DND-41 (cell line): ENCODE measurements around the gene PCNA.

Experiments used
- ATAC-seq: fragments of 200-7000 bp; cut with Tn5 transposase; 3 replicates; pipeline ENCODE4 v1.9.1; 2021; ENCODE audit warnings: low read depth; ENCODE audit not compliant: insufficient read depth
- DNase-seq: peaks from one replicate; pipeline ENCODE4 v3.0.0-alpha.2; 2020
- H2AFZ ChIP-seq: 2 replicates; pipeline ENCODE4 v1.6.0; 2012; ENCODE audit warnings: low read depth, low read length
- H3K27ac ChIP-seq: 2 replicates; pipeline ENCODE4 v1.5.1; 2012; ENCODE audit warnings: low read length, inconsistent platforms
- H3K27me3 ChIP-seq: fragments of 200-600 bp; sonication (generic); 2 replicates; pipeline ENCODE4 v1.6.0; 2012; ENCODE audit warnings: low read length, mild to moderate bottlenecking, inconsistent platforms; ENCODE audit not compliant: insufficient read depth, poor library complexity
- H3K36me3 ChIP-seq: 2 replicates; pipeline ENCODE4 v1.5.1; 2012; ENCODE audit warnings: low read length, inconsistent platforms; ENCODE audit not compliant: insufficient read depth
- H3K4me1 ChIP-seq: 2 replicates; pipeline ENCODE4 v1.5.1; 2012; ENCODE audit warnings: mild to moderate bottlenecking, low read length; ENCODE audit not compliant: insufficient read depth
- H3K4me2 ChIP-seq: 2 replicates; pipeline ENCODE4 v1.6.0; 2012; ENCODE audit warnings: mild to moderate bottlenecking, moderate library complexity, low read length, inconsistent platforms; ENCODE audit not compliant: insufficient read depth
- H3K4me3 ChIP-seq, 2 experiments: fragments of 200-600 bp in 1 of 2; shearing (Covaris generic) in 1 of 2; 2 replicates each; pipeline ENCODE4 v1.5.1; 2012 to 2016; ENCODE audit warnings: inconsistent platforms in 2 of 2, low read length in 2 of 2, mild to moderate bottlenecking in 2 of 2, low read depth in 1 of 2, moderate library complexity in 1 of 2
- H3K79me2 ChIP-seq: 2 replicates; pipeline ENCODE4 v1.6.0; 2012; ENCODE audit warnings: low read length, inconsistent platforms; ENCODE audit not compliant: insufficient read depth
- H3K9ac ChIP-seq: 2 replicates; pipeline ENCODE4 v1.6.0; 2012; ENCODE audit warnings: low read depth, mild to moderate bottlenecking, inconsistent platforms, low read length, moderate library complexity
- H3K9me3 ChIP-seq: 2 replicates; pipeline ENCODE4 v1.5.1; 2012; ENCODE audit warnings: low read length, moderate library complexity, mild to moderate bottlenecking, inconsistent platforms; ENCODE audit not compliant: insufficient read depth, severe bottlenecking
- H4K20me1 ChIP-seq: 2 replicates; pipeline ENCODE4 v1.6.0; 2012; ENCODE audit warnings: low read length; ENCODE audit not compliant: insufficient read depth
- CTCF ChIP-seq: IDR thresholded peaks from 2 replicates; pipeline ENCODE4 v1.5.1; 2012; ENCODE audit warnings: borderline replicate concordance, low read length, moderate library complexity, mild to moderate bottlenecking; ENCODE audit not compliant: poor library complexity, severe bottlenecking; ENCODE audit errors: extremely low read depth
- EZH2 ChIP-seq: IDR thresholded peaks from 3 replicates; pipeline ENCODE4 v1.6.1; 2012; ENCODE audit warnings: borderline replicate concordance, low read depth, mild to moderate bottlenecking, moderate library complexity, low read length, inconsistent platforms; ENCODE audit not compliant: severe bottlenecking

Gene PCNA

DNA sequence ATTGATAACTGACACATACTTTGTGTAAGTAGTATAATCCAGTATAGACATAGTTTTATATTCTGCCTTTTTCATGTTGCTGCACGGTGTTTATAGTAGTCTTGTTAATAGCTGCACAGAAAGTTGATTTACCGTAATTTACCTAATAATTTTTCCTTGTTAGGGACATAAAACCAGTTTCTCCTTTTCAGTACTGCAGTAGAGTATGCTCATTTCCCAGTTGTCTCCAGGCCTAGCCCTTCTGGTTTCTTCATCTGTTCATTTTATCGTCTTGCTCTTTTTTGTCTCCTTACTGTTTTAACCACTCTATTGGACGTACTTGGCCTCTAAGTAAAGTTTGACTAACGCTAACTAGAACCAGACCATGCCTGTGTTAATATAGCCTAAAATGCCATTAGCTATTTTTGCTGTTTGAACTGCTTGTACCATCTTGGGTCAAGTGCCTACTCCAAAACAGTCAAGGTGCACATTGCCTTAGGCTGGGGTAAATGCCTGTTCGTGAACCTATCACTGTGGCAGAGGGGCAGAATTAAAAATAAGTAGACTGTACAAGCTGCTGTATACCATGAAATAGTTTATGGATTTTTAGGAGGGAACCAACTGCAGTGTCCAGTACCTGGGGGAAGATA lies 41.9 kb upstream of the PCNA start:
- Histone ChIP-seq H3K27ac (no peak overlapping the region), H3K79me2 (peaks cover 96% of the 10 kb centered on the region), H4K20me1 (peaks cover 68% of the 10 kb centered on the region), H3K4me3 (no peak overlapping the region), H3K9ac (no peak overlapping the region), H2AFZ (no peak overlapping the region), H3K27me3 (no peaks in the 10 kb centered on the region), H3K4me2 (no peak overlapping the region), H3K9me3 (no peaks in the 10 kb centered on the region), H3K4me1 (0 out of 2 replicates have a peak, but pooled peaks cover 3% of the 10 kb centered on the region), H3K36me3 (no peaks in the 10 kb centered on the region)
- no peak for TF ChIP-seq CTCF
- TF ChIP-seq EZH2 = no peak
- DNase-seq = no peak
- no peak for ATAC-seq

GRCh38 chr20:5160882-5161281 lies 41.1 kb upstream of the PCNA start:
- H3K4me2 ChIP-seq = no peak overlapping the region
- DNase-seq (no peak), ATAC-seq (no peak)
- H3K27me3 ChIP-seq = no peaks in the 10 kb centered on the region
- no peak overlapping the region for H2AFZ ChIP-seq
- no peak overlapping the region for H3K27ac ChIP-seq
- H3K79me2 ChIP-seq = peaks cover 96% of the 10 kb centered on the region
- no peak for TF ChIP-seq EZH2
- no peak for TF ChIP-seq CTCF
- H3K9me3 ChIP-seq = no peaks in the 10 kb centered on the region
- no peak overlapping the region for H3K9ac ChIP-seq
- no peaks in the 10 kb centered on the region for H3K4me1 ChIP-seq
- no peaks in the 10 kb centered on the region for H3K36me3 ChIP-seq
- H3K4me3 ChIP-seq = no peak overlapping the region
- H4K20me1 ChIP-seq = peaks cover 68% of the 10 kb centered on the region

GRCh38 chr20:5159928-5160327 lies 40.2 kb upstream of the PCNA start:
- no peak for DNase-seq
- H3K79me2 ChIP-seq = peaks cover 96% of the 10 kb centered on the region
- no peaks in the 10 kb centered on the region for H3K9me3 ChIP-seq
- H3K9ac ChIP-seq = no peak overlapping the region
- H3K27ac ChIP-seq = no peak overlapping the region
- no peak overlapping the region for H3K4me2 ChIP-seq
- no peaks in the 10 kb centered on the region for H3K4me1 ChIP-seq
- no peak overlapping the region for H3K4me3 ChIP-seq
- peaks cover 68% of the 10 kb centered on the region for H4K20me1 ChIP-seq
- H2AFZ ChIP-seq = no peak overlapping the region
- no peak for ATAC-seq
- TF ChIP-seq EZH2 (no peak), CTCF (no peak)
- no peaks in the 10 kb centered on the region for H3K36me3 ChIP-seq
- H3K27me3 ChIP-seq = no peaks in the 10 kb centered on the region
